ENCODE measurements around the gene MED31.
"Not testable (repeated sequence)": the region's sequence is repeated elsewhere in the genome, so short reads cannot be mapped to it uniquely, and the experiment has no call there.

Gene MED31

GRCh38 chr17:6655732-6656361 lies 4.4 kb upstream of the MED31 start:
- not testable (repeated sequence) for DNase-seq (ENCODE audit: low spot score)

- DNase-seq (ENCODE audit: low spot score), result no peak
These were observed 3.7 kb upstream of the MED31 start for GRCh38 chr17:6654841-6655731.

- DNase-seq (ENCODE audit: low spot score), result peak; percentile 59
These were observed 581 bp upstream of the MED31 start for GRCh38 chr17:6651919-6652452.

GRCh38 chr17:6648181-6648580 lies 3.2 kb downstream of the MED31 start:
- DNase-seq (ENCODE audit: low spot score), result no peak

- peak; percentile 64 for DNase-seq (ENCODE audit: low spot score)
These were observed 7.8 kb downstream of the MED31 start for GRCh38 chr17:6643451-6644125.

GRCh38 chr17:6642592-6642991 lies 8.8 kb downstream of the MED31 start:
- DNase-seq (ENCODE audit: low spot score), result no peak

- no peak for DNase-seq (ENCODE audit: low spot score)
These were observed 10.1 kb downstream of the MED31 start for GRCh38 chr17:6641247-6641863.

- peak; percentile 95 for DNase-seq (ENCODE audit: low spot score)
These were observed 10.7 kb downstream of the MED31 start, which contains the start of the genes KIAA0753 and TXNDC17 for GRCh38 chr17:6640536-6641246. TSS of gene KIAA0753 (minus strand) at chr17:6640711. CDS start at chr17:6635103, 5,608 bp downstream. TSS of gene TXNDC17 (plus strand) at chr17:6641060. CDS start at chr17:6641083, 23 bp downstream.

GRCh38 chr17:6639586-6640535 lies 11.5 kb downstream of the MED31 start:
- peak; percentile 69 for DNase-seq (ENCODE audit: low spot score)

GRCh38 chr17:6639014-6639585 lies 12.3 kb downstream of the MED31 start:
- no peak for DNase-seq (ENCODE audit: low spot score)

- no peak for DNase-seq (ENCODE audit: low spot score)
These were observed 13.1 kb downstream of the MED31 start for GRCh38 chr17:6638046-6638908.

- no peak for DNase-seq (ENCODE audit: low spot score)
These were observed 14.0 kb downstream of the MED31 start for GRCh38 chr17:6637458-6637840.

GRCh38 chr17:6636616-6637457 lies 14.6 kb downstream of the MED31 start:
- DNase-seq (ENCODE audit: low spot score), result no peak

GRCh38 chr17:6636105-6636504 lies 15.3 kb downstream of the MED31 start:
- DNase-seq (ENCODE audit: low spot score), result no peak

GRCh38 chr17:6633263-6633662 lies 18.1 kb downstream of the MED31 start:
- DNase-seq (ENCODE audit: low spot score), result no peak

- DNase-seq (ENCODE audit: low spot score), result no peak
These were observed 18.9 kb downstream of the MED31 start for GRCh38 chr17:6632530-6632929.

- no peak for DNase-seq (ENCODE audit: low spot score)
These were observed 21.0 kb downstream of the MED31 start for GRCh38 chr17:6630390-6630789.

GRCh38 chr17:6627019-6627418 lies 24.4 kb downstream of the MED31 start:
- peak; percentile 30 for DNase-seq (ENCODE audit: low spot score)
